K562 (cell line): ENCODE measurements around the gene TSTD2. TPM values are rescaled to one million over a fixed set of nuclear protein-coding genes. Genes with fewer than 3 reads are reported as not detected.

ENCODE experiments used
- ATAC-seq: fragments of 200-7000 bp; cut with Tn5 transposase; 3 replicates; pipeline ENCODE4 v1.9.1; 2020; ENCODE audit warnings: moderate library complexity
- BruUV-seq: library from RNA; stranded (reverse); fragments of 400-500 nt; replicated peaks from 2 replicates; lab custom pipeline; 2021; lab: Mats Ljungman, UMichigan
- CTCF ChIA-PET: fragments of 300-600 bp; formaldehyde crosslinking; extraction: SDS; loops from one replicate; lab custom pipeline; 2021; ENCODE audit warnings: low intra/inter-chr PET ratio; lab: Yijun Ruan, JAX
- POLR2A ChIA-PET: fragments of 300-600, 350-650 bp; sonication (Branson Sonifier 250); formaldehyde crosslinking; extraction: SDS; loops from one replicate; lab custom pipeline; 2021; ENCODE audit warnings: antibody characterized with exemption, inconsistent platforms; lab: Yijun Ruan, JAX
- DNase-seq, 4 experiments: peaks; one replicate each; pipeline versions ENCODE4 v3.0.0 to v3.0.0-alpha.2; 2011 to 2018; ENCODE audit warnings: low spot score in 3 of 4, mixed read lengths in 3 of 4; ENCODE audit errors: extremely low read depth in 1 of 4
- FAIRE-seq: peaks from 2 replicates; lab custom pipeline; 2011; peaks lifted over from hg19 to GRCh38; lab: Jason Lieb, UNC
- H2AFZ ChIP-seq: 2 replicates; pipeline ENCODE4 v1.6.0; 2011; ENCODE audit warnings: low read depth, low read length, control low read depth, inconsistent platforms
- H3K27ac ChIP-seq: fragments of 200-600 bp; 3 replicates; pipeline ENCODE4 v1.8.0; 2011; ENCODE audit warnings: low read depth, mild to moderate bottlenecking, control low read depth, inconsistent platforms, low read length, moderate library complexity, mixed read lengths; ENCODE audit errors: extremely low read depth
- H3K27me3 ChIP-seq, 2 experiments: fragments of 300-600 bp in 1 of 2; 2 replicates in 1 of 2; 3 replicates in 1 of 2; pipeline versions ENCODE4 v1.6.0 to v1.8.0; 2011; ENCODE audit warnings: inconsistent platforms in 2 of 2, low read length in 2 of 2, mild to moderate bottlenecking in 1 of 2, mixed read lengths in 1 of 2, moderate library complexity in 1 of 2; ENCODE audit not compliant: control insufficient read depth in 2 of 2, insufficient read depth in 2 of 2
- H3K36me3 ChIP-seq: fragments of 300-600 bp; 3 replicates; pipeline ENCODE4 v1.8.0; 2011; ENCODE audit warnings: mild to moderate bottlenecking, low read length, inconsistent platforms; ENCODE audit not compliant: control insufficient read depth, insufficient read depth
- H3K4me1 ChIP-seq, 2 experiments: fragments of 200-600 bp in 1 of 2; replicated peaks in 1 of 2; 2 replicates in 1 of 2; 3 replicates in 1 of 2; pipeline versions ENCODE4 v1.5.1 to v1.8.0; 2011; ENCODE audit warnings: inconsistent platforms in 2 of 2, low read length in 2 of 2, mild to moderate bottlenecking in 1 of 2, mixed read lengths in 1 of 2, moderate library complexity in 1 of 2; ENCODE audit not compliant: control insufficient read depth in 2 of 2, insufficient read depth in 2 of 2
- H3K4me2 ChIP-seq: 2 replicates; pipeline ENCODE4 v1.6.1; 2011; ENCODE audit warnings: low read length, control low read depth, inconsistent platforms, mixed read lengths; ENCODE audit not compliant: insufficient read depth
- H3K4me3 ChIP-seq: fragments of 200-600 bp; sonication (generic), shearing (Covaris generic); 2 replicates; pipeline ENCODE4 v1.5.1; 2016; ENCODE audit warnings: control low read depth, inconsistent platforms
- H3K79me2 ChIP-seq: fragments of 200-600 bp; 3 replicates; pipeline ENCODE4 v1.8.0; 2011; ENCODE audit warnings: low read length, inconsistent platforms; ENCODE audit not compliant: control insufficient read depth, insufficient read depth
- H3K9ac ChIP-seq, 2 experiments: 2 replicates each; pipeline versions ENCODE4 v1.6.0 to v1.6.1; 2011; ENCODE audit warnings: low read depth in 2 of 2, low read length in 2 of 2, control low read depth in 1 of 2, inconsistent platforms in 1 of 2, mild to moderate bottlenecking in 1 of 2, mixed read lengths in 1 of 2; ENCODE audit not compliant: insufficient read depth in 1 of 2
- H3K9me1 ChIP-seq: one replicate; pipeline ENCODE4 v1.6.0; 2011; ENCODE audit warnings: inconsistent platforms, mild to moderate bottlenecking, low read length, moderate library complexity; ENCODE audit not compliant: control insufficient read depth, insufficient read depth
- H3K9me3 ChIP-seq: replicated peaks from 2 replicates; pipeline ENCODE4 v1.5.1; 2011; ENCODE audit warnings: low read depth, low read length, inconsistent platforms; ENCODE audit not compliant: control insufficient read depth, insufficient read depth
- H4K20me1 ChIP-seq: replicated peaks from 2 replicates; pipeline ENCODE4 v1.6.1; 2011; ENCODE audit warnings: low read length, inconsistent platforms, mixed read lengths; ENCODE audit not compliant: control insufficient read depth, insufficient read depth
- BCOR ChIP-seq: fragments of 450-650 bp; IDR thresholded peaks from 2 replicates; pipeline ENCODE4 v1.6.1; 2016
- BRD9 ChIP-seq: fragments of 450-650 bp; IDR thresholded peaks from 2 replicates; pipeline ENCODE4 v1.6.1; 2018; ENCODE audit warnings: low read depth; ENCODE audit not compliant: partially characterized antibody
- CBX2 ChIP-seq: fragments of 200-600 bp; sonication (generic); IDR thresholded peaks from one replicate; pipeline ENCODE4 v1.6.1; 2012; ENCODE audit warnings: mild to moderate bottlenecking, low read length, inconsistent platforms; ENCODE audit not compliant: insufficient read depth, poor library complexity, severe bottlenecking
- JUND ChIP-seq, 2 experiments: IDR thresholded peaks; 2 replicates in 1 of 2; 3 replicates in 1 of 2; pipeline ENCODE4 v1.6.1; 2011; ENCODE audit warnings: borderline replicate concordance in 2 of 2, low read depth in 2 of 2, low read length in 2 of 2, improper control_type of control experiment in 1 of 2, missing biosample characterization in 1 of 2, missing genetic modification characterization in 1 of 2, missing genetic modification reagents in 1 of 2
- KLF16 ChIP-seq: IDR thresholded peaks from 2 replicates; pipeline ENCODE4 v1.6.1; 2016; ENCODE audit warnings: antibody characterized with exemption
- MEF2A ChIP-seq: IDR thresholded peaks from 2 replicates; pipeline ENCODE4 v1.6.1; 2011; ENCODE audit warnings: low read depth, mild to moderate bottlenecking, low read length, moderate library complexity; ENCODE audit not compliant: control insufficient read depth
- SAP30 ChIP-seq: fragments of 200-600 bp; sonication (generic); IDR thresholded peaks from 2 replicates; pipeline ENCODE4 v1.6.1; 2012; ENCODE audit warnings: borderline replicate concordance, low read depth, mild to moderate bottlenecking, moderate library complexity, low read length, control low read depth, inconsistent platforms; ENCODE audit not compliant: insufficient read depth, poor library complexity, severe bottlenecking
- TSC22D4 ChIP-seq: fragments of 450-650 bp; IDR thresholded peaks from 2 replicates; pipeline ENCODE4 v1.6.1; 2016; ENCODE audit warnings: missing genetic modification characterization, missing biosample characterization, control low read depth
- ZKSCAN1 ChIP-seq: fragments of 150-350 bp; IDR thresholded peaks from 2 replicates; pipeline ENCODE4 v1.6.1; 2016; ENCODE audit warnings: low read depth, low read length
- WGBS: fragments of 100-300 bp; shearing (Covaris generic); methylation state at CpG from one replicate; pipeline ENCODE4 v1.1.6; 2016; ENCODE audit warnings: low coverage, mixed read lengths; ENCODE audit not compliant: insufficient coverage; ENCODE audit errors: missing lambda C conversion rate; 5-methylcytosine and 5-hydroxymethylcytosine counted together
- in situ Hi-C: fragments of 300-500 bp; cut with MboI; formaldehyde crosslinking; loops from 4 replicates; pipeline ENCODE4 v1.15.0; 2018; ENCODE audit warnings: inconsistent platforms, mixed read lengths
- intact Hi-C: fragments of 100-400 bp; cut with micrococcal nuclease; formaldehyde crosslinking; loops from 2 replicates; pipeline ENCODE4 v1.14.2; 2022
- polyA plus RNA-seq, 8 experiments: library from polyadenylated mRNA; depleted of rRNA in 4 of 8; stranded (reverse) in 5 of 8; unstranded in 3 of 8; fragments of >200 nt; fragmentation: Nextera tagmentation in 2 of 8; fragmentation: Illumina TruSeq in 1 of 8; extraction: Ambion mirVana in 2 of 8; extraction: Trizol in 1 of 8; gene quantifications; 2 replicates each; pipeline versions ENCODE4 v1.2.1 to v1.2.3, GENCODE V29; 2011 to 2014; ENCODE audit warnings: inconsistent platforms in 1 of 8, missing spikeins in 1 of 8
- total RNA-seq, 7 experiments: library from RNA; depleted of rRNA in 6 of 7; stranded (reverse); fragments of >200 nt in 6 of 7; fragmentation: Illumina TruSeq in 2 of 7; extraction: Trizol in 2 of 7; gene quantifications; 2 replicates each; pipeline versions ENCODE4 v1.2.1 to v1.2.3, GENCODE V29; 2011 to 2021; ENCODE audit warnings: low replicate concordance in 1 of 7
- TF ChIP-seq, protein P1 (sequence below), 2 experiments: fragments of 450-650 bp; IDR thresholded peaks; 2 replicates each; pipeline ENCODE4 v1.6.1; 2018; ENCODE audit warnings: mild to moderate bottlenecking in 2 of 2, low read depth in 1 of 2; ENCODE audit not compliant: partially characterized antibody in 2 of 2
- TF ChIP-seq, protein P2 (sequence below): fragments of 250-450 bp; sonication (Bioruptor Pico); IDR thresholded peaks from 2 replicates; pipeline ENCODE4 v1.5.1; 2021; ENCODE audit warnings: mild to moderate bottlenecking
- TF ChIP-seq, protein P3 (sequence below): sonication (generic); IDR thresholded peaks from 2 replicates; pipeline ENCODE4 v1.6.1; 2016

Gene TSTD2
- total and polyA plus RNA-seq, 9 of the 15 experiments (the other 6 are each of a cell fraction or from before 2014, with no cell fraction given), result 10.1 to 36.7 (median 19.0) TPM

DNA sequence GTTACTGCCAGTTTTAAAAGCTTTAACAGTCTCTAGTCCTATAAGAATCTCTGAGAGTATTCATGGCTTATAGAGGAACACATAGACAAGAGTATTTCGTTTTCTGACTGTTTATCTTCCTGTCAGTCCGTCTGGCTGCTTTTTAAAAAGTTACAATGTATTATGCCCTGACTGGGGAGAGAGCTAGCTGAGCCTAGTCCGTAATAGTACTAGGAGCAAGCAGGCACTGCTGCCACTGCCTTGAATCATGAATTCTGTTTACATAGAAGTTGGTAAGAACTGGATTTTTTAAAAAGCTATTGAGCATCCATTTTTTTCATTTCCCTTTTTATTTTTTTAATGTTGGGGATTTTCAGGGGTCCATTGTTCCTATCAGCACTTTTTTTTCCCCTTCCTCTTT is 37.4 kb upstream of the TSTD2 start:
- intact Hi-C loops (no loop called here), in situ Hi-C loops (no loop called here)
- Histone ChIP-seq H3K4me3 (no peak overlapping the region), H3K36me3 (peaks cover 99% of the 10 kb centered on the region), H3K27ac (no peak overlapping the region), H3K9me3 (no peaks in the 10 kb centered on the region), H3K4me1 (no peaks in the 10 kb centered on the region), H3K27me3 (no peaks in the 10 kb centered on the region)
- ATAC-seq, result no peak
- TF ChIP-seq, protein P1, sequence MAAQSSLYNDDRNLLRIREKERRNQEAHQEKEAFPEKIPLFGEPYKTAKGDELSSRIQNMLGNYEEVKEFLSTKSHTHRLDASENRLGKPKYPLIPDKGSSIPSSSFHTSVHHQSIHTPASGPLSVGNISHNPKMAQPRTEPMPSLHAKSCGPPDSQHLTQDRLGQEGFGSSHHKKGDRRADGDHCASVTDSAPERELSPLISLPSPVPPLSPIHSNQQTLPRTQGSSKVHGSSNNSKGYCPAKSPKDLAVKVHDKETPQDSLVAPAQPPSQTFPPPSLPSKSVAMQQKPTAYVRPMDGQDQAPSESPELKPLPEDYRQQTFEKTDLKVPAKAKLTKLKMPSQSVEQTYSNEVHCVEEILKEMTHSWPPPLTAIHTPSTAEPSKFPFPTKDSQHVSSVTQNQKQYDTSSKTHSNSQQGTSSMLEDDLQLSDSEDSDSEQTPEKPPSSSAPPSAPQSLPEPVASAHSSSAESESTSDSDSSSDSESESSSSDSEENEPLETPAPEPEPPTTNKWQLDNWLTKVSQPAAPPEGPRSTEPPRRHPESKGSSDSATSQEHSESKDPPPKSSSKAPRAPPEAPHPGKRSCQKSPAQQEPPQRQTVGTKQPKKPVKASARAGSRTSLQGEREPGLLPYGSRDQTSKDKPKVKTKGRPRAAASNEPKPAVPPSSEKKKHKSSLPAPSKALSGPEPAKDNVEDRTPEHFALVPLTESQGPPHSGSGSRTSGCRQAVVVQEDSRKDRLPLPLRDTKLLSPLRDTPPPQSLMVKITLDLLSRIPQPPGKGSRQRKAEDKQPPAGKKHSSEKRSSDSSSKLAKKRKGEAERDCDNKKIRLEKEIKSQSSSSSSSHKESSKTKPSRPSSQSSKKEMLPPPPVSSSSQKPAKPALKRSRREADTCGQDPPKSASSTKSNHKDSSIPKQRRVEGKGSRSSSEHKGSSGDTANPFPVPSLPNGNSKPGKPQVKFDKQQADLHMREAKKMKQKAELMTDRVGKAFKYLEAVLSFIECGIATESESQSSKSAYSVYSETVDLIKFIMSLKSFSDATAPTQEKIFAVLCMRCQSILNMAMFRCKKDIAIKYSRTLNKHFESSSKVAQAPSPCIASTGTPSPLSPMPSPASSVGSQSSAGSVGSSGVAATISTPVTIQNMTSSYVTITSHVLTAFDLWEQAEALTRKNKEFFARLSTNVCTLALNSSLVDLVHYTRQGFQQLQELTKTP (IDR thresholded peaks at IDR 0.05; ENCODE audit: low read depth in 1 of 2, partially characterized antibody in 2 of 2), result no peak
- TF ChIP-seq CBX2 (no peak), KLF16 (no peak), SAP30 (no peak), ZKSCAN1 (no peak), JUND (IDR thresholded peaks at IDR 0.05; ENCODE audit: borderline replicate concordance, low read depth, low read length) (no peak), JUND (tag; IDR thresholded peaks at IDR 0.05; ENCODE audit: borderline replicate concordance, low read depth, low read length) (no peak), MEF2A (no peak), BRD9 (no peak), TSC22D4 (tag) (no peak), BCOR (no peak)
- TF ChIP-seq, protein P2, sequence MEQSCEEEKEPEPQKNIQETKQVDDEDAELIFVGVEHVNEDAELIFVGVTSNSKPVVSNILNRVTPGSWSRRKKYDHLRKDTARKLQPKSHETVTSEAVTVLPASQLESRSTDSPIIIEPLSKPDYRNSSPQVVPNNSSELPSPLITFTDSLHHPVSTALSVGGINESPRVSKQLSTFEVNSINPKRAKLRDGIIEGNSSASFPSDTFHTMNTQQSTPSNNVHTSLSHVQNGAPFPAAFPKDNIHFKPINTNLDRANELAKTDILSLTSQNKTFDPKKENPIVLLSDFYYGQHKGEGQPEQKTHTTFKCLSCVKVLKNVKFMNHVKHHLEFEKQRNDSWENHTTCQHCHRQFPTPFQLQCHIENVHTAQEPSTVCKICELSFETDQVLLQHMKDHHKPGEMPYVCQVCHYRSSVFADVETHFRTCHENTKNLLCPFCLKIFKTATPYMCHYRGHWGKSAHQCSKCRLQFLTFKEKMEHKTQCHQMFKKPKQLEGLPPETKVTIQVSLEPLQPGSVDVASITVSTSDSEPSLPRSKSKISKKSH, result no peak
- TF ChIP-seq, protein P3, sequence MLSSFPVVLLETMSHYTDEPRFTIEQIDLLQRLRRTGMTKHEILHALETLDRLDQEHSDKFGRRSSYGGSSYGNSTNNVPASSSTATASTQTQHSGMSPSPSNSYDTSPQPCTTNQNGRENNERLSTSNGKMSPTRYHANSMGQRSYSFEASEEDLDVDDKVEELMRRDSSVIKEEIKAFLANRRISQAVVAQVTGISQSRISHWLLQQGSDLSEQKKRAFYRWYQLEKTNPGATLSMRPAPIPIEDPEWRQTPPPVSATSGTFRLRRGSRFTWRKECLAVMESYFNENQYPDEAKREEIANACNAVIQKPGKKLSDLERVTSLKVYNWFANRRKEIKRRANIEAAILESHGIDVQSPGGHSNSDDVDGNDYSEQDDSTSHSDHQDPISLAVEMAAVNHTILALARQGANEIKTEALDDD, result no peak
- TF ChIP-seq, all 486 proteins: peak for 0
- H2AFZ ChIP-seq, result no peak overlapping the region
- ChIA-PET CTCF (no interaction called here), POLR2A (interaction anchor here (0.7 to 1.5 kb wide), 4 partner anchors 10 to 29 kb away, joined by 3 to 4 read pairs (median 3); no protein-coding TSS in a partner anchor)
- H3K9ac ChIP-seq, result no peak overlapping the region
- H4K20me1 ChIP-seq, result no peaks in the 10 kb centered on the region
- 78% methylated on average over 3 of the region's 3 CpGs for WGBS
- no peak for DNase-seq
- H3K4me2 ChIP-seq, result no peak overlapping the region
- BruUV-seq, result no TSS peak
- H3K79me2 ChIP-seq, result no peaks in the 10 kb centered on the region
- H3K9me1 ChIP-seq, result no peaks in the 10 kb centered on the region
- FAIRE-seq, result no peak
